ENCODE data around the gene TAMALIN. TPM values are rescaled to one million over a fixed set of nuclear protein-coding genes. Genes with fewer than 3 reads are reported as not detected.

TAMALIN gene
- polyA plus RNA-seq, 1 donor, result 9.6 TPM

GRCh38 chr12:52060498-52061177 is 53.9 kb downstream of the TAMALIN start:
- WGBS (ENCODE audit: insufficient coverage, low lambda C conversion rate), result no CpG with 5 or more reads among the region's 14 CpGs
- H3K36me3 ChIP-seq (ENCODE audit: control insufficient read depth, insufficient read depth, low read length), result peaks cover 10% of the 10 kb centered on the region
- peaks cover 27% of the 10 kb centered on the region for H3K4me1 ChIP-seq (ENCODE audit: control insufficient read depth, insufficient read depth, low read length)
- no peaks in the 10 kb centered on the region for H3K9me3 ChIP-seq (ENCODE audit: control insufficient read depth, low read depth, low read length)
- H3K4me3 ChIP-seq (ENCODE audit: low read length), result no peak overlapping the region
- DNase-seq, result no peak
- no peak overlapping the region for H3K27ac ChIP-seq (ENCODE audit: low read length)
- no peaks in the 10 kb centered on the region for H3K27me3 ChIP-seq (ENCODE audit: control insufficient read depth, insufficient read depth, low read length)

- Histone ChIP-seq H3K27ac (ENCODE audit: low read length) (no peak overlapping the region), H3K4me3 (ENCODE audit: low read length) (no peak overlapping the region), H3K9me3 (ENCODE audit: control insufficient read depth, low read depth, low read length) (no peaks in the 10 kb centered on the region), H3K27me3 (ENCODE audit: control insufficient read depth, insufficient read depth, low read length) (no peaks in the 10 kb centered on the region), H3K36me3 (ENCODE audit: control insufficient read depth, insufficient read depth, low read length) (peaks cover 8% of the 10 kb centered on the region), H3K4me1 (ENCODE audit: control insufficient read depth, insufficient read depth, low read length) (peaks cover 27% of the 10 kb centered on the region)
- no CpG with 5 or more reads among the region's 12 CpGs for WGBS (ENCODE audit: insufficient coverage, low lambda C conversion rate)
- DNase-seq, result no peak
Observed at GRCh38 chr12:52061470-52062166, 54.9 kb downstream of the TAMALIN start.

- peak overlapping the region; percentile 10 for H3K27ac ChIP-seq (ENCODE audit: low read length)
- no CpG with 5 or more reads among the region's 6 CpGs for WGBS (ENCODE audit: insufficient coverage, low lambda C conversion rate)
- DNase-seq, result no peak
Observed at GRCh38 chr12:52062167-52063081, 55.7 kb downstream of the TAMALIN start.

GRCh38 chr12:52063082-52063924 is 56.6 kb downstream of the TAMALIN start:
- Histone ChIP-seq H3K27me3 (ENCODE audit: control insufficient read depth, insufficient read depth, low read length) (peaks cover 3% of the 10 kb centered on the region), H3K9me3 (ENCODE audit: control insufficient read depth, low read depth, low read length) (no peaks in the 10 kb centered on the region), H3K27ac (ENCODE audit: low read length) (peak overlapping the region; percentile 10), H3K36me3 (ENCODE audit: control insufficient read depth, insufficient read depth, low read length) (no peaks in the 10 kb centered on the region), H3K4me1 (ENCODE audit: control insufficient read depth, insufficient read depth, low read length) (peaks cover 27% of the 10 kb centered on the region), H3K4me3 (ENCODE audit: low read length) (no peak overlapping the region)
- DNase-seq, result peak in 1 of 2 donors; percentile 66
- WGBS (ENCODE audit: insufficient coverage, low lambda C conversion rate), result no CpG with 5 or more reads among the region's 20 CpGs

More at GRCh38 chr12:52062167-52063081, 55.7 kb downstream of the TAMALIN start:
- no peak overlapping the region for H3K4me3 ChIP-seq (ENCODE audit: low read length)
- no peaks in the 10 kb centered on the region for H3K9me3 ChIP-seq (ENCODE audit: control insufficient read depth, low read depth, low read length)
- peaks cover 2% of the 10 kb centered on the region for H3K36me3 ChIP-seq (ENCODE audit: control insufficient read depth, insufficient read depth, low read length)
- H3K27me3 ChIP-seq (ENCODE audit: control insufficient read depth, insufficient read depth, low read length), result peaks cover 3% of the 10 kb centered on the region
- peaks cover 27% of the 10 kb centered on the region for H3K4me1 ChIP-seq (ENCODE audit: control insufficient read depth, insufficient read depth, low read length)

GRCh38 chr12:52063981-52064649 is 57.4 kb downstream of the TAMALIN start:
- WGBS (ENCODE audit: insufficient coverage, low lambda C conversion rate), result no CpG with 5 or more reads among the region's 12 CpGs

More at GRCh38 chr12:52063981-52064649, 57.4 kb downstream of the TAMALIN start:
- H3K4me1 ChIP-seq (ENCODE audit: control insufficient read depth, insufficient read depth, low read length), result peaks cover 25% of the 10 kb centered on the region
- H3K36me3 ChIP-seq (ENCODE audit: control insufficient read depth, insufficient read depth, low read length), result no peaks in the 10 kb centered on the region
- H3K27ac ChIP-seq (ENCODE audit: low read length), result no peak overlapping the region
- peaks cover 3% of the 10 kb centered on the region for H3K27me3 ChIP-seq (ENCODE audit: control insufficient read depth, insufficient read depth, low read length)
- H3K9me3 ChIP-seq (ENCODE audit: control insufficient read depth, low read depth, low read length), result no peaks in the 10 kb centered on the region
- no peak overlapping the region for H3K4me3 ChIP-seq (ENCODE audit: low read length)
- DNase-seq, result no peak

Other genes with a start within 250 kb of the TAMALIN start
- 0.76 TPM for gene FIGNL2, start 158.2 kb upstream of the TAMALIN start, polyA plus RNA-seq
- 0.06 TPM for gene ANKRD33, start 118.8 kb upstream of the TAMALIN start, polyA plus RNA-seq
- gene ACVRL1, start 99.4 kb upstream of the TAMALIN start, polyA plus RNA-seq, result 17.7 TPM
- 60.3 TPM for gene ACVR1B, start 55.2 kb upstream of the TAMALIN start, polyA plus RNA-seq
- gene NR4A1, start 44.5 kb downstream of the TAMALIN start, polyA plus RNA-seq, result 139 TPM
- gene ATG101, start 63.0 kb downstream of the TAMALIN start, polyA plus RNA-seq, result 27.8 TPM
- gene SMIM41, start 72.8 kb downstream of the TAMALIN start, polyA plus RNA-seq, result 0.88 TPM
- 0.45 TPM for gene KRT80, start 185.1 kb downstream of the TAMALIN start, polyA plus RNA-seq
- gene KRT7, start 226.3 kb downstream of the TAMALIN start, polyA plus RNA-seq, result 8.6 TPM

Measured in large intestine (tissue), 3 donors.